Keratinocyte (primary cell): ENCODE results near the gene RAB11FIP3. TPM values are rescaled to one million over a fixed set of nuclear protein-coding genes. Genes with fewer than 3 reads are reported as not detected.

ENCODE experiments used
- DNase-seq: peaks from one replicate; pipeline ENCODE4 v3.0.0-alpha.2; 2011; ENCODE audit warnings: low read depth, missing footprints, low spot score
- FAIRE-seq: peaks from 2 replicates; lab custom pipeline; 2011; peaks lifted over from hg19 to GRCh38; lab: Jason Lieb, UNC
- H2AFZ ChIP-seq: 2 replicates; pipeline ENCODE4 v1.6.0; 2012; ENCODE audit warnings: low read length, control low read depth, inconsistent platforms; ENCODE audit not compliant: control insufficient read depth
- H3K27ac ChIP-seq: 2 replicates; pipeline ENCODE4 v1.5.1; 2011; ENCODE audit warnings: low read length; ENCODE audit not compliant: control insufficient read depth, insufficient read depth
- H3K27me3 ChIP-seq: 3 replicates; pipeline ENCODE4 v1.6.0; 2011; ENCODE audit warnings: low read length; ENCODE audit not compliant: control insufficient read depth, insufficient read depth; ENCODE audit errors: extremely low read depth
- H3K36me3 ChIP-seq, 2 experiments: 2 replicates in 1 of 2; 3 replicates in 1 of 2; pipeline ENCODE4 v1.5.1; 2011; ENCODE audit warnings: low read length in 2 of 2, mild to moderate bottlenecking in 1 of 2; ENCODE audit not compliant: control insufficient read depth in 2 of 2, insufficient read depth in 2 of 2; ENCODE audit errors: extremely low read depth in 1 of 2
- H3K4me1 ChIP-seq: 3 replicates; pipeline ENCODE4 v1.5.1; 2011; ENCODE audit warnings: low read length; ENCODE audit not compliant: control insufficient read depth, insufficient read depth; ENCODE audit errors: extremely low read depth
- H3K4me2 ChIP-seq: 3 replicates; pipeline ENCODE4 v1.6.0; 2011; ENCODE audit warnings: low read depth, low read length; ENCODE audit not compliant: control insufficient read depth, insufficient read depth; ENCODE audit errors: extremely low read depth
- H3K4me3 ChIP-seq, 3 experiments: fragments of 200-600 bp in 1 of 3; sonication (generic) in 1 of 3; 2 replicates in 2 of 3; 3 replicates in 1 of 3; pipeline ENCODE4 v1.5.1; 2011 to 2016; ENCODE audit warnings: low read length in 3 of 3, mild to moderate bottlenecking in 3 of 3, control low read depth in 2 of 3, inconsistent platforms in 1 of 3, low read depth in 1 of 3, mixed read lengths in 1 of 3, mixed run types in 1 of 3, moderate library complexity in 1 of 3; ENCODE audit not compliant: control insufficient read depth in 2 of 3, insufficient read depth in 2 of 3; ENCODE audit errors: extremely low read depth in 1 of 3
- H3K79me2 ChIP-seq: 2 replicates; pipeline ENCODE4 v1.6.0; 2012; ENCODE audit warnings: low read length; ENCODE audit not compliant: control insufficient read depth, insufficient read depth
- H3K9ac ChIP-seq: 3 replicates; pipeline ENCODE4 v1.6.0; 2011; ENCODE audit warnings: low read length; ENCODE audit not compliant: control insufficient read depth, insufficient read depth; ENCODE audit errors: extremely low read depth
- H3K9me1 ChIP-seq: 3 replicates; pipeline ENCODE4 v1.6.0; 2011; ENCODE audit warnings: low read length; ENCODE audit not compliant: control insufficient read depth, insufficient read depth; ENCODE audit errors: extremely low read depth
- H3K9me3 ChIP-seq: 2 replicates; pipeline ENCODE4 v1.5.1; 2012; ENCODE audit warnings: low read depth, low read length; ENCODE audit not compliant: control insufficient read depth
- H4K20me1 ChIP-seq: 3 replicates; pipeline ENCODE4 v1.6.0; 2011; ENCODE audit warnings: low read length; ENCODE audit not compliant: control insufficient read depth, insufficient read depth; ENCODE audit errors: extremely low read depth
- EZH2 ChIP-seq: IDR thresholded peaks from one replicate; pipeline ENCODE4 v1.6.1; 2012; ENCODE audit warnings: inconsistent platforms, mild to moderate bottlenecking, low read length, moderate library complexity
- dilution Hi-C: fragments of 300-500 bp; cut with MboI; formaldehyde crosslinking; loops from one replicate; pipeline ENCODE4 v1.7.0; 2020; ENCODE audit warnings: low sequenced_read_pairs; ENCODE audit not compliant: extremely low pct_ligation_motif_present
- polyA plus RNA-seq, 5 experiments: library from polyadenylated mRNA; depleted of rRNA in 3 of 5; stranded (reverse) in 3 of 5; stranded (forward) in 1 of 5; unstranded in 1 of 5; fragments of >200 nt; gene quantifications; 1 replicate in 1 of 5; 2 replicates in 3 of 5; 3 replicates in 1 of 5; pipeline versions ENCODE4 v1.2.1 to v1.2.3, GENCODE V29; 2011 to 2012; ENCODE audit warnings: missing spikeins in 2 of 5, low read depth in 1 of 5, low replicate concordance in 1 of 5
- TF ChIP-seq, protein P1 (sequence below), 3 experiments: IDR thresholded peaks in 1 of 3; conservative IDR thresholded peaks in 1 of 3; optimal IDR thresholded peaks in 1 of 3; 2 replicates in 2 of 3; 3 replicates in 1 of 3; pipeline versions ENCODE3 to v1.5.1; 2011; ENCODE audit warnings: low read length in 3 of 3, mild to moderate bottlenecking in 3 of 3, moderate library complexity in 2 of 3, control low read depth in 1 of 3, inconsistent platforms in 1 of 3; ENCODE audit not compliant: insufficient read depth in 2 of 3; ENCODE audit errors: extremely low read depth in 1 of 3

The RAB11FIP3 gene
- polyA plus RNA-seq, 1 donor (not counting 4 experiments of a cell fraction or from before 2014, with no cell fraction given), result 6.4 TPM

- Histone ChIP-seq H3K4me1 (no peaks in the 10 kb centered on the region), H3K9ac (no peak overlapping the region), H3K9me3 (no peaks in the 10 kb centered on the region), H2AFZ (no peak overlapping the region), H3K36me3 (peaks cover 0 to 14% of the 10 kb centered on the region in 2 experiments), H4K20me1 (no peaks in the 10 kb centered on the region), H3K9me1 (peaks cover 2% of the 10 kb centered on the region), H3K27me3 (no peaks in the 10 kb centered on the region), H3K4me3 (no peak overlapping the region), H3K4me2 (no peak overlapping the region), H3K27ac (no peak overlapping the region), H3K79me2 (no peaks in the 10 kb centered on the region)
- FAIRE-seq (no peak), DNase-seq (no peak)
- no peak for TF ChIP-seq EZH2
- TF ChIP-seq, protein P1, sequence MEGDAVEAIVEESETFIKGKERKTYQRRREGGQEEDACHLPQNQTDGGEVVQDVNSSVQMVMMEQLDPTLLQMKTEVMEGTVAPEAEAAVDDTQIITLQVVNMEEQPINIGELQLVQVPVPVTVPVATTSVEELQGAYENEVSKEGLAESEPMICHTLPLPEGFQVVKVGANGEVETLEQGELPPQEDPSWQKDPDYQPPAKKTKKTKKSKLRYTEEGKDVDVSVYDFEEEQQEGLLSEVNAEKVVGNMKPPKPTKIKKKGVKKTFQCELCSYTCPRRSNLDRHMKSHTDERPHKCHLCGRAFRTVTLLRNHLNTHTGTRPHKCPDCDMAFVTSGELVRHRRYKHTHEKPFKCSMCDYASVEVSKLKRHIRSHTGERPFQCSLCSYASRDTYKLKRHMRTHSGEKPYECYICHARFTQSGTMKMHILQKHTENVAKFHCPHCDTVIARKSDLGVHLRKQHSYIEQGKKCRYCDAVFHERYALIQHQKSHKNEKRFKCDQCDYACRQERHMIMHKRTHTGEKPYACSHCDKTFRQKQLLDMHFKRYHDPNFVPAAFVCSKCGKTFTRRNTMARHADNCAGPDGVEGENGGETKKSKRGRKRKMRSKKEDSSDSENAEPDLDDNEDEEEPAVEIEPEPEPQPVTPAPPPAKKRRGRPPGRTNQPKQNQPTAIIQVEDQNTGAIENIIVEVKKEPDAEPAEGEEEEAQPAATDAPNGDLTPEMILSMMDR (optimal IDR thresholded peaks at IDR 0.05 in 1 of 3, IDR thresholded peaks at IDR 0.05 in 1 of 3, conservative IDR thresholded peaks at IDR 0.05 in 1 of 3; ENCODE audit: extremely low read depth in 1 of 3, insufficient read depth in 2 of 3, low read length in 3 of 3), result peak; percentile 58 to 65 (median 61)
- dilution Hi-C loops, result no loop called here
Measured at GRCh38 chr16:495127-495748, 69.8 kb downstream of the RAB11FIP3 start.

GRCh38 chr16:496097-496886 lies 70.8 kb downstream of the RAB11FIP3 start:
- no peaks in the 10 kb centered on the region for H3K9me3 ChIP-seq
- dilution Hi-C loops, result no loop called here
- H3K27ac ChIP-seq, result no peak overlapping the region
- peaks cover 2% of the 10 kb centered on the region for H3K9me1 ChIP-seq
- no peaks in the 10 kb centered on the region for H4K20me1 ChIP-seq
- H2AFZ ChIP-seq, result no peak overlapping the region
- no peaks in the 10 kb centered on the region for H3K4me1 ChIP-seq
- FAIRE-seq (no peak), DNase-seq (no peak)
- no peak for TF ChIP-seq EZH2
- TF ChIP-seq, protein P1 (optimal IDR thresholded peaks at IDR 0.05 in 1 of 3, IDR thresholded peaks at IDR 0.05 in 1 of 3, conservative IDR thresholded peaks at IDR 0.05 in 1 of 3; ENCODE audit: extremely low read depth in 1 of 3, insufficient read depth in 2 of 3, low read length in 3 of 3), result no peak
- H3K36me3 ChIP-seq, result peaks cover 0 to 9% of the 10 kb centered on the region in 2 experiments
- H3K27me3 ChIP-seq, result no peaks in the 10 kb centered on the region
- no peak overlapping the region for H3K9ac ChIP-seq
- no peaks in the 10 kb centered on the region for H3K79me2 ChIP-seq
- H3K4me2 ChIP-seq, result no peak overlapping the region
- H3K4me3 ChIP-seq, result no peak overlapping the region
